Left forelimb (tissue), 1 donor: Measurements from ENCODE around the gene ATP8B1.
A peak's percentile ranks its signal among the peaks of the same experiment; 100 is the strongest.
"Not testable (repeated sequence)": the region's sequence is repeated elsewhere in the genome, so short reads cannot be mapped to it uniquely, and the experiment has no call there.

Experiments
- DNase-seq: peaks from one replicate; pipeline ENCODE4 v3.0.0-alpha.2; 2018; ENCODE audit warnings: low spot score

Gene ATP8B1

DNA sequence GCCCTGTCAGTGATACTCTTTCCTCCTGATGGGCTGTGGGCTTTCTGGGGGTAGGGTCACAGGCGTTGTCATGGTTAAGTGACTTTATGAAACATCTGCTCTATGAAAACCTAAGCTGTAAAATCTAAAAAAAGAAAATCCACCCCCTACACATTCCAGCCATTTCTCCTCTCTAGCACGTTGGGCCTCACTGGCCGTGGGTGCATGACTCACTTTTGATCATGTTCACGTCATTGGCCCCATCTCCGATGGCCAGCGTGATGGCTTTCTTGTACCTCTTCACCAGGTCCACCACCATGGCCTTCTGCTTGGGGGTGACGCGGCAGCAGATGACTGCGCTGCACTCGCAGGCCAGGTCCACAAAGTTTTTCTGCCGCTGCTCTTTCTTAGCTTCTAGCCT is 142.2 kb downstream of the ATP8B1 start:
- no peak for DNase-seq

DNA sequence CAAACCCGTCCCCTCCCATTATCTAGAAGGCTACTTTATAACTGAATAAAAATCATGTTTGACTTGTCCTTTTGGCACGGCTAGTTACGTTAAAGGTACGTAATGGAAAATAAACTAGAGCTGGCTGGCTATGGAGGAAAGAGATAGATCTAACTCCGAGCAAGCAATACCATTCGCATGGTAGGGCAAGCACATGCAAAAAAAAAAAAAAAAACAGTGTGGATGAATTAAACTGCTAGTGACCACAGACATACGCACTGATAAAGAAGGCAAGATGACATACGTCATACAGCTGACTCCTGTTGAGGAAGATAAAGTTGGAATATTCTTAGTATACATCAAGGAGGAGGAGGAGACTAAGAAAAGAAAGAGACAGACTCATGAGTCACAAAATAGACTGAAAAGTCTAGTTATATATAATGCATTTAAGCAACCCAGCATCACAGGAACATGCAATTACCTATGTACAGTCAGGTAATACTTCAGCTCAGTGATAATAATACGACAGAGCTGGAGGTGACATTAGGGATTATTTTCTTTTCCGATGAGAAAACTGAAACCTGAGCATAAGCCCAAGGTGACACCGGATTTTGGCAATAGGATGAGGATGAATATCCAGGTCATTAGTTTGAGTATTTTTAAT is 143.5 kb downstream of the ATP8B1 start:
- DNase-seq, result no peak

DNA sequence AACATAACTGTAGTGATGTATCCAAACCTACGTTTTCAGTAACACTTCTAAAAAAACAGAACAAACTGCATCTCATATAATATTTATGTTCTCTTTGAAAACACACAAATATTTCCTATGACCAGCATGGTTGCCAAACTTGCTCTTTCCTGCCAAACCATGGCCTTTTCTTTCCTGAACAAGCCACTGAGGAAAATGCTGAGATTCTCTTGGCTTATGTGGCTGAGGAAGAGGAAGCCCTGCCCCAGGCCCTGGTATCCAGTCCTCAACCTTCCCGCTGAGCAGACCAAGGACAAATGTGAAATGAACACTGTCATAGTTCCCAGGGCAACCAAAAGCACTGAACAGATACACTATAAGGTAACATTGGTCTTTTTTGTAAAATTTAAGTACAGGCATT is 145.6 kb downstream of the ATP8B1 start:
- DNase-seq, result no peak

- DNase-seq, result no peak
These were observed 147.4 kb downstream of the ATP8B1 start for GRCh38 chr18:57655740-57656139.

- no peak for DNase-seq
These were observed 151.2 kb downstream of the ATP8B1 start for GRCh38 chr18:57651914-57652313.

- DNase-seq, result no peak
These were observed 153.3 kb downstream of the ATP8B1 start for GRCh38 chr18:57649556-57650500.

- no peak for DNase-seq
These were observed 154.7 kb downstream of the ATP8B1 start for GRCh38 chr18:57648414-57648813.

DNA sequence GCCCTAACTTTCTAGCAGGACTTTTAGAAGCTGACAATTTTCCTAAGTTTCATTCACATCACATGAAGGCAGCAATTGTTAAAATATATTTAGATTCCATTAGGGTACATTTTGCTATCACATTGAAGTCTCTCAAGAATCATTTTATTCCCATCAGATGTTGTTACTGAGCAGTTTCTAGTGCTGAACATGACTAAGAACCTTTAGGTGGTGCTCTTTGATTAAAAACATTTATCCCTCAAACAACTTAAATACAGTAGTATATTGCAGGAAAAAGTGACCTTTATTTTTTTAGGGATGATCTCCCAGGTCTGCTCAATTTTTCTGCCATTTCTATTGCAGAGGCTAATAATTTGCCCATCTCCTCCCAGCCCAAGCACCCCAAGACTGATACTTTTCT is 158.6 kb downstream of the ATP8B1 start:
- DNase-seq, result no peak

DNA sequence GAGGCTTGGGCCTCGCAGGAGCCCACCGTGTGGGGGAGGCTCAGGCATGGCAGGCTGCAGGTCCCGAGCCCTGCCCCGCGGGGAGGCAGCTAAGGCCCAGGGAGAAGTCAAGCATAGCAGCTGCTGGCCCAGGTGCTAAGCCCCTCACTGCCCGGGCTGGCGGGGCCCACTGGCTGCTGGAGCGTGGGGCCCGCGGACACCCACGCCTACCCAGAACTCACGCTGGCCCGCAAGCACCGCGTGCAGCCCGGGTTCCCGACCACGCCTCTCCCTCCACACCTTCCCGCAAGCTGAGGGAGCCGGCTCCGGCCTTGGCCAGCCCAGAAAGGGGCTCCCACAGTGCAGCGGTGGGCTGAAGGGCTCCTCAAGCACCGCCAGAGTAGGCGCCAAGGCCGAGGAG is 159.4 kb downstream of the ATP8B1 start:
- DNase-seq, result not testable (repeated sequence)

DNA sequence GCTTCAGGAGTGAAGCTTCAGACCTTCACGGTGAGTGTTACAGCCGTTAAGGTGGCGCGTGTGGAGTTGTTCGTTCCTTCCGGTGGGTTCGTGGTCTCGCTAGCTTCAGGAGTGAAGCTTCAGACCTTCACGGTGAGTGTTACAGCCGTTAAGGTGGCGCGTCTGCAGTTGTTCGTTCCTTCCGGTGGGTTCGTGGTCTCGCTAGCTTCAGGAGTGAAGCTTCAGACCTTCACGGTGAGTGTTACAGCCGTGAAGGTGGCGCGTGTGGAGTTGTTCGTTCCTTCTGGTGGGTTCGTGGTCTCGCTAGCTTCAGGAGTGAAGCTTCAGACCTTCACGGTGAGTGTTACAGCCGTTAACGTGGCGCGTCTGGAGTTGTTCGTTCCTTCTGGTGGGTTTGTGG is 160.7 kb downstream of the ATP8B1 start:
- not testable (repeated sequence) for DNase-seq

GRCh38 chr18:57640749-57641148 is 162.4 kb downstream of the ATP8B1 start:
- DNase-seq, result no peak

DNA sequence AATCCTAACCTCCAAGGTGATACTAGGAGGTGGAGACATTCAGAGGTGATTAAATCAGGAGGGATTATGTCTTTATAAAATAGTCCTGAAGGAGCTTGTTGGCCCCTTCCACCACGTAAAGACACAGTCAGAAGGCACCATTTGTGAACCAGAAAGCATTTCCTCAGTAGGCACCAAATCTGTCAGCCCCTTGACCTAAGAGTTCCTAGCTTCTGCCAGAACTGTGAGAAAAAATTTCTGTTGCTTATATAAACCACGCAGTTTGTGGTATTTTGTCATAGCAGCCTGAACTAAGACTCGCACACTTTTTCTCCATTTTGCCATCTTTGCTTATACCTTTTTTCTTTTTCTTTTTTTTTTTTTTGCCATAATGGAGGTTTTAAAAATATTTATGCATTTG is 162.9 kb downstream of the ATP8B1 start:
- no peak for DNase-seq

- no peak for DNase-seq
These were observed 167.9 kb downstream of the ATP8B1 start for GRCh38 chr18:57635003-57635822.

- no peak for DNase-seq
These were observed 171.4 kb downstream of the ATP8B1 start for GRCh38 chr18:57631697-57632096.

DNA sequence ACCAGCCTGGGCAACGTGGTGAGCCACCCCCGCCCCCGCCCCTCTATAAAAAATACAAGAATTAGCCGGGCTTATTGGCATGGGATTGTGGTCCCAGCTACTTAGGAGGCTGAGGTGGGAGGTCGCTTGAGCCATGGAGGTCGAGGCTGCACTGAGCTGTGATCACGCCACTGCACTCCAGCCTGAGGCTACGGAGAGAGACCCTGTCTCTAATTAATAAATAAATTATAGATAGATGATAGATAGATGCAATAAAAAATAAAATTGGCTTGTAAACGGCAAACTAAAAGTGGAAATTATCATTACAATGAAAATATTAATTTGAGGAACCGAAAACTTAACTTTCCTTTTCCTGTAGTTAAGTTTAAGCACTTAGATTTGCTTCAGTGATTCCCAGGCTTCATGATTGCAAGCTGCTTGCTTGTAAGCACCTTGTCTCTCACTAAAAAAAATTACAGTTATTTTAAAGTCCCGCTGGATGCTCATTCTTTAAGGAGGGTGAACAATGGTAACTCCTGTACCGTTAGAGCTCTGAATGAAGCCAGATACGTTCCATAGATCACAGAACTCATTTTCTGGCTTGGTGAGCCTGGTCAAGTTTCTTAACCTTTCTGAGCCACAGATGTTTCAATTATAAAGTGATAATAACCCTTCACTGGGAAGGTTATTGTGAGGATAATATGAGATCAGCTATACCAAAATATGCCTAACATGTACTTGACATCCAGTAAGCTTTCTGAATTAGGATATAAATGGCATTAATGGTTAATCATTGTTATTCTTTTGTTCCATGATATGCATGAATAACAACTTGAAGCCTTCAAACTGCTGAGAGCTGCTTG is 172.1 kb downstream of the ATP8B1 start:
- DNase-seq, result no peak

DNA sequence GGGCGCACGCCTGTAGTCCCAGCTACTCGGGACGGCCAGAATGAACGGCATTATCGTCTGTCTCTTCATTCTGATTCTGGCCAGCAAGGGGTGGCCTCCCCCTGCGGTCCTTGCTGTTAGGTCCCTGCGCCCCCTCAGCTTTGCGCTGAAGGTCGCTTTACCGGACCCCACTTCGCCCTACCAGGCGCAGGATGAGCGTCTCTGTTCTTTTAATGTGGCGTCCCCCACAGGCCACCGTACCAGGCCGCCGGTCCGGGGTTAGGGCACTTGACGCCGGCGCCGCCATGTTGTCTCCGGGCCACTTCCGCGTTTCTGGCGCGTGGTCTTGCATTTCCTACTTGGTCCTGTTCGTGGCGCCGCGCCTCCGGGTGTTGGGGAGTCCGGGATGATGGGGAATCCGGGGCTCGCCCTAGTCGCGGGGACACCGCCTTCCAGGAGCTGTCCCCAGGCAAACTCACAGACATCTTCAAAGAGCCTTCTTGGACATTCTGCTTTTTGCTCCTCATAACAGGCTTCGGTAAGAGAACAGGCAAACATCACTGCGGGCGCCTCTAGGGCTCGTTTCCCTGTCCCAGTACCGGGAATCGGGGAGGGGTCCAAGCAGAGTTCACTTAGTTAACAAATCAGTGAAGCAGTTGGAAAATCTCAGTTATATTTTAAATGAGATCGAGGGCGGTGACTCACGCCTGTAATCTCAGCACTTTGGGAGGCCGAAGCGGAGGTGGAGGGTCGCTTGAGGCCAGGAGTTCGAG is 172.9 kb downstream of the ATP8B1 start:
- peak; percentile 97 for DNase-seq

DNA sequence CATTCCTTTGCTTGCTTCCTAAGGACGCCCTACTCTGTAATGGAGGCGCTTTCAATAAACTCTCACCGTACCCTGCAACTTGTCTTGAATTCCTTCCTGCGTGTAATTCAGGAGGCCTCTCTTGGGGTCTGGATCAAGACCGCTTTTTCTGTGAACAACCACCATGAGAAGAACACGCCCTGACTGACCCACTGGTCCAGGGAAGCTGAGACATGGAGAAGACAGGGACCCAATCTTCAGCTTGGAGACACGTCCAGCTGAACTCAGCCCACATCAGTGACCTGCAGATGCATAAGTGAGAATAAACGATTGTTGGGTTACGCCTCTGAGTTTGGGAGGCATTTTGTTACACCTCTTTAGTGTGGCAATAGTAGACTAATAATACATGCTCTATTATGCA is 173.7 kb downstream of the ATP8B1 start:
- no peak for DNase-seq

- DNase-seq, result no peak
These were observed 175.6 kb downstream of the ATP8B1 start for GRCh38 chr18:57627488-57627887.

GRCh38 chr18:57624988-57625387 is 178.1 kb downstream of the ATP8B1 start:
- no peak for DNase-seq

- no peak for DNase-seq
These were observed 181.9 kb downstream of the ATP8B1 start for GRCh38 chr18:57621246-57621604.

DNA sequence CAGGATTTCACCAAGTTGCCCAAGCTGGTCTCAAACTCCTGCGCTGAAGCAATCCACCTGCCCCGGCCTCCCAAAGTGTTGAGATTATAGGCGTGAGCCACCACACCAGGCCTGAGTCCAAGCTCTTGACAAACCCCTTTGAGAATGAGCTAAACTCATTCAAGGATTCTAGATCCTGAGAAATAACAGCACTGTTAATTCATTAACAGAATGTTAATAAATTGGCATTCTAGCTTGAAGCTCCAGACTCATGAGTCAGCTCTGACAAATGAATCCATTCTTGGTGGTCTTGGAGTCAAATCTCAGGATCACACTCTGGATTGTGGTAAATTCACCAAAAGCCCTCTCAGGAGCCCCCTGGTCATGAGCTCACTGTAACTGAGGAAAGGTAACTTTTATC is 183.2 kb downstream of the ATP8B1 start:
- no peak for DNase-seq
